AG09309 (cell line): ENCODE data around the gene MYL5.

Experiments used
- DNase-seq: peaks from one replicate; pipeline ENCODE4 v3.0.0-alpha.2; 2010; ENCODE audit warnings: low read depth
- H3K4me3 ChIP-seq: 2 replicates; pipeline ENCODE4 v1.5.1; 2011; ENCODE audit warnings: mild to moderate bottlenecking, low read depth, low read length, moderate library complexity; ENCODE audit not compliant: control insufficient read depth
- CTCF ChIP-seq: IDR thresholded peaks from 2 replicates; pipeline ENCODE4 v1.5.1; 2011; ENCODE audit warnings: mild to moderate bottlenecking, low read depth, low read length, inconsistent platforms; ENCODE audit not compliant: insufficient read depth, control insufficient read depth; ENCODE audit errors: missing control alignments

Gene MYL5

GRCh38 chr4:684623-685327 lies 10.4 kb downstream of the MYL5 start:
- TF ChIP-seq CTCF: no peak
- no peak overlapping the region for H3K4me3 ChIP-seq
- no peak for DNase-seq

GRCh38 chr4:685679-686412 lies 11.5 kb downstream of the MYL5 start:
- no peak for DNase-seq
- H3K4me3 ChIP-seq: no peak overlapping the region
- TF ChIP-seq CTCF: no peak

- no peak for TF ChIP-seq CTCF
- H3K4me3 ChIP-seq: no peak overlapping the region
- no peak for DNase-seq
Measured at GRCh38 chr4:686413-687040, 12.2 kb downstream of the MYL5 start.

- no peak for TF ChIP-seq CTCF
- peak overlapping the region; percentile 19 for H3K4me3 ChIP-seq
- DNase-seq: peak; percentile 52
Measured at GRCh38 chr4:687048-687970, 13.0 kb downstream of the MYL5 start.

GRCh38 chr4:687971-688853 lies 13.9 kb downstream of the MYL5 start:
- no peak for TF ChIP-seq CTCF
- H3K4me3 ChIP-seq: peak overlapping the region; percentile 40
- DNase-seq: no peak
